ENCODE results near the gene OR51B6.
"Not testable (repeated sequence)": the region's sequence is repeated elsewhere in the genome, so short reads cannot be mapped to it uniquely, and the experiment has no call there.

OR51B6 gene

DNA sequence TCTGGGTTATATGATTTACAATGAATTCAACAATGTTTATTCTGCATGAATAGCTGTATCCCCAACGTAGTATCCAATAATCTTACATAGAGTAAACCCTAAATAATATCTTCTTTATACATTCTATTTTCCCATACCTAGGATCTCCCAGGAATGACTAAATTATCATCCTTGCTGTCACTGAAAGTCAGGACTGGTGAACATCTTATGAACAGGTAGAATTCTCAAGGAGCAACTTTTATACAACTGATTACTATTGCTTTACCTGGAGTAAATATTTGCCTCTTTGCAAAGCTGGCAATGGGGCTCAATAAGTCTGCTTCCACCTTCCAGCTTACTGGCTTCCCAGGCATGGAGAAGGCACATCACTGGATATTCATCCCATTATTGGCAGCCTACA is at the start of gene OR51B6:
OR51B6 (plus strand) TSS at position 301 of the 400 bp plus-strand sequence; CDS start at position 301, 0 bp downstream.
- no peak for DNase-seq (ENCODE audit: low read depth)

DNA sequence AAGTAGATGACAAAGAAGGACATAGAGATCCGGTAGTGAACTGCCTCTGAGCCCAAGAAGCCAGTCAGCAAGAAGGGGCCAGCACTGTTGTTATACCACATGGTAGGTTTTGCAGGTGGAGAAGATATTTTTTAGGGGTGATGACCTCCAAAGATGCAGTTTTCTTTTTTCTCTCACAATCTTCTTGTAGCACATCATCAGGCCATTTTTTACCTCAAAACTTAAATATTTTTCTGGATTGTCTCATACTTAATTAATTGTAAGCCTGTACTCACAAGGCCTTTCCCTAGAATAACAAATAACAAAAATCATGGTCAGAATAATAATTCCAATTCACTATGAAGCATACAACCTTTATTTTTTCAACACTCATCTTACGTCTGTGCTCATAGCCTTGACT is 49.5 kb upstream of the OR51B6 start, which contains the start of gene OR51B4:
OR51B4 (minus strand) TSS at position 101 of the 400 bp plus-strand sequence; CDS start at position 101, 0 bp downstream.
- no peak for DNase-seq (ENCODE audit: low read depth)

GRCh38 chr11:5303626-5304025 is 47.7 kb upstream of the OR51B6 start:
- no peak for DNase-seq (ENCODE audit: low read depth)

DNA sequence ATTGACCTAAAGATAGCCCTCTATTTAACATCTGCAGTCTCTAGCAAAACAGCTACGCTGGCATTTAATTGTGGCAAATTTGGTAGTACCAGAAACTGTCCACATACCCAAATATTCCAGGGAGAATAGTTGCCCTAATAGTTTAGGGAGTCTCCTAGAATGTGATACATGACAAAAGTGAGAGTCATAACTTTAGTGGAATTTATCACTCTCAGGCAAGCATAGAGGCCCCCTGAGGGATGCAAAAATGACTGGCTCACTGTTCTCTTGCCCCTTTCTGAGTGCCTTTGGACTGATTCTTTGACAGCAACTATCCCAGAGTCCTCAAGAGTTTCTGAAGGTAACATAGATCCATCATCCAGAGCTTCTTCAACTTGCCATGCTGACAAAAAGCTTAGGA is 47.3 kb upstream of the OR51B6 start:
- DNase-seq (ENCODE audit: low read depth): no peak

DNA sequence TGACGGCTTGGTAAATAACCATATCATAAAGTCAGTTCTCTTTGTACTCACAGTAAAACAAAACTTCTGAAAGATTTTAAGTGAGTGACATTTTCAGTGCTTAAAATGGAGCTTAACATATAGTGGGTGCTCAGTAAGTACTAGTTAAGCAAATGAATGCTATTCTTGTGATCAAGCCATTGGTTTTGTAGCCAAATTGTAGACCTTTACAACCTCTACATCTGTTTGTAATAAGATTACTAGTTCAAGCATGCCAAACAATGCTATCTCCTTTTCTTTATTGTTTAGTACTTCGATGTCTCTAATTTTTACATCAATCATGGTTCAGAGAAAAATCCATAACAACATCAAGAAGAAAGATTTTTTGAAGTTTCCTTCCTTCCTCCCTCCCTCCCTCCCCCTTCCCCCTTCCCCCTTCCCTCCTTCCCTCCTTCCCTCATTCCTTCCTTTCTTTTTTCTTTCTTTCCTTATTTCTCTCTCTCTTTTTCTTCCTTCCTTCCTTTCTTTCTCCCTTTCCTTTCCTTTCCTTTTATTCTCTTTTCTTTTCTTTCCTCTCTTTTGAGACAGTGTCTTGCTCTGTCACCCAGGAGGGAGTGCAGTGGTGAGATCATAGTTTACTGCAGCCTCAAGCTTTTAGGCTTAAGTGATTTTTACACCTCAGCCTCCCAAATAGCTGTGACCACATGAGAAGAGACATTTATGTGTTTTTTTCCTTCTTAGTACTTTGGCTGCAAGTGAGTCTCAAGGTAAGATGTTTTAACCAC is 43.9 kb upstream of the OR51B6 start:
- DNase-seq (ENCODE audit: low read depth): no peak

DNA sequence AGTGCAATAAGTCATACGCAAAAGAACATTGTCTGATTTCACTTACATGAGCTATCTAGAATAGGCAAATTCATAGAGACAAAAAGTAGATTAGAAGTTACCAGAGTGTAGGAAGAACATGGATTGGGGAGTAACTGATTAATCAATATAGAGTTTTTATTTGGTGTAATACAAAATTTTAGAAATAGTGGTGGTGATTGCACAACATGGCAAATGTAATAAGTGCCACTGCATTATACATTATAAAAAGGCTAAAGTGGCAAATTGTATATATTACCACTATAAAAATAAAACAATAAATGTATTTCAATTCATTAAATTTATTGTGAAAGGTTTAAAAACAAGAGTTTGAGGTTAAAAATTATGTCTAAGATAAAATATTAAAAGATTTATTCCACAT is 40.9 kb upstream of the OR51B6 start:
- DNase-seq (ENCODE audit: low read depth): no peak

GRCh38 chr11:5313326-5314023 is 37.8 kb upstream of the OR51B6 start:
- not testable (repeated sequence) for DNase-seq (ENCODE audit: low read depth)

- DNase-seq (ENCODE audit: low read depth): no peak
Observed at GRCh38 chr11:5317292-5317691, 34.0 kb upstream of the OR51B6 start.

DNA sequence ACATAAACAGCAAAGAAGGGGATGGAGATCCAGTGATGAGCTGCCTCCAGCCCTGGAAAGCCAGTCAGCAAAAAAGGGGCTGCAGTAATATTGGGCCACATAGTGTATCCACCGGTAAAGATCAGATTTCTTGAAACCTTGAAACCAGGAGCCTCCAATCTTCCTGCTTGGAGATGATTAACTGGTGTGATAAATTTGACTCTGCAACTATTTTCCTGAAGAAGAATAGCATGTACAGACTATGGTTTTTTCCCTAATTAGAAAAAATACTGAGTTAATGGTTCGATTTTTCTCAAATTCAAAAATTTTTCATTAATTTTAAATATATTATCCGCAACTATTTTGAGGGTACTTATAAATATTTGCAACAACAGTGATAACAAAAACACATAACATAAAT is 27.1 kb upstream of the OR51B6 start, which contains the start of gene OR51B2:
OR51B2 (minus strand) TSS at position 101 of the 400 bp plus-strand sequence; CDS start at position 101, 0 bp downstream.
- DNase-seq (ENCODE audit: low read depth): no peak

- no peak for DNase-seq (ENCODE audit: low read depth)
Observed at GRCh38 chr11:5335170-5335569, 16.1 kb upstream of the OR51B6 start.

DNA sequence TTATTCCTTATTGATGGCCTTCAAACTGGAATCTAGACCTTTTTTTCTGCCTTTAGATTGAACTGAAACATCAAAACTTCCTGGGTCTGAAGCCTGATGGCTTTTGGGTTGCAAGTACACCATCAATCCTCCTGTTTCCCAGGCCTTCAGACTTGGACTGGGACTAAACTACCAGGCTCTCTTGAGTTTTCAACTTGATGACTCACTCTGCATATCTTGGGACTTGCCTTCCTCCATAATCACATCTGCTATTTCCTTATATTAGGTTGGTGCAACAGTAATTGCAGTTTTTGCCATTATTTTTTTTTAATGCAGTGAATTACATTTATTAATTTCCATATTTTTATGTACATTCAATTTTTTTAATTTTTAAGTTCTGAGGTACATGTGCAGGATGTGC is 15.0 kb upstream of the OR51B6 start:
- no peak for DNase-seq (ENCODE audit: low read depth)

DNA sequence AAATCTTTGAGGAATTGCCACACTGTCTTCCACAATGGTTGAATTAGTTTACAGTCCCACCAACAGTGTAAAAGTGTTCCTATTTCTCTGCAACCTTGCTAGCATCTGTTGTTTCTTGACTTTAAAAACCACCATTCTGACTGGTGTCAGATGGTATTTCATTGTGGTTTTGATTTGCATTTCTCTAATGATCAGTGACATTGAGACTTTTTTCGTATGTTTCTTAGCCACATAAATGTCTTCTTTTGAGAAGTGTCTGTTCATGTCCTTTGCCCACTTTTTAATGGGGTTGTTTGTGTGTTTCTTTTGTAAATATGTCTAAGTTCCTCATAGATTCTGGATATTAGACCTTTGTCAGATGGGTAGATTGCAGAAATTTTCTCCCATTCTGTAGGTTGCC is 14.1 kb upstream of the OR51B6 start:
- DNase-seq (ENCODE audit: low read depth): not testable (repeated sequence)

GRCh38 chr11:5339771-5340322 is 11.5 kb upstream of the OR51B6 start:
- no peak for DNase-seq (ENCODE audit: low read depth)

DNA sequence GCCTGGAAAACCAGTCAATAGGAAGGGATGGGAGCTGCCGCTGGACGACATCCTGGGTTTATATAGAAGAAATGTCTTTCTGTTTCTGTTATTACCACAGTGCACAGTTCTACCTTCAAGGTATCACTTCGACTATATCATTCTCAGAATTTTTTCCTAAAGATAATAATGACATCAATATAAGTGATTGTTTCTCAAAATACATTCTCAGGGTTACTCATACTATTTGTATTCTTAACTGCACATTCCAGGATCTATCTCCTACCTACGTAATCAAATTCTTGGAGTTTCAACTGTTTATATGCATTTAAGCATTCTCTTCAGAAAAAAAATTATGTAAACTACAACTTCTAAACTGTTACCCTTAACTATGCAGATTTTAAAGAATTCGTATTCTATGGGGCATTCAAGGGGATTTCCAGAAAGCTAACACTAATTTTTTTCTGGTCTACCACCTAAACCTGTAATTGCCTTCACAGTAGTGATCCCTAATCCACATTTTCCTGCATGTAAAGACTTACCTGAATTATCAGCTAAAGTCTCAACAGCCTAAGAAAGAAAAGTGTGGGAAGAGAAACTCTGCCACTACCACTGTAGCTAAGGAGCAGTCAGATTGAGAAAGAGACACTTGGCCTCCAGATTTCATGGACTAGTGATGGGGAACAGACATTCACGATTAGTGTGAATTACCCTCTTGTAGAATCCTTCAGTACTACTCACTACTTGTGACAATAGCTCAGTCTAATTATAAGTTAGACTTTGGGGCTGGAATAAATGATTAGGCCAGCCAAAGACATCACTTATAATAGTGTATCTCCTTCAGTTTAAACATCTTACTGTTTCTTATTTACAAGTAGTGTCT is 7.6 kb upstream of the OR51B6 start, which contains the start of gene OR51B5:
OR51B5 (minus strand) TSS at position 51 of the 862 bp plus-strand sequence; CDS start at position 51, 0 bp downstream.
- no peak for DNase-seq (ENCODE audit: low read depth)

DNA sequence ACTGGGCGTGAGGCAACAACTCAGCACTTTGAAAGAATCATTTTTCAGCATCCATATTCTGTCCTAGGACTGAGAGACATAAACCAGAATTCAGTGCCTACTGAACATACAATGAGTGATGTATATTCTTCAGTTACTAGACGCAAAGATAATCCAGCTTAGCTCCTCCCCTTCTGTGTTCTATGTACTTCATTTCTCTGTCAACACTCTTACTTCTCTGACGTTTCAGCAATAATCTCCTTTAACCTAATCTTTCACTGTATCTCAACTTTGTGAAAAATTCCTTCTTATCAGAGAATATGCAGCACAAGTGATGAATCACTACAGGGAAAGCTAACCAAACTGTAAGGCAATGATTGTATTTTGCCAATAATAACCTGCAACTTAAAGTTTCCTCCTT is 5.5 kb upstream of the OR51B6 start:
- DNase-seq (ENCODE audit: low read depth): no peak

- DNase-seq (ENCODE audit: low read depth): no peak
Observed at GRCh38 chr11:5348551-5349194, 2.6 kb upstream of the OR51B6 start.

GRCh38 chr11:5349550-5349949 is 1.8 kb upstream of the OR51B6 start:
- no peak for DNase-seq (ENCODE audit: low read depth)

DNA sequence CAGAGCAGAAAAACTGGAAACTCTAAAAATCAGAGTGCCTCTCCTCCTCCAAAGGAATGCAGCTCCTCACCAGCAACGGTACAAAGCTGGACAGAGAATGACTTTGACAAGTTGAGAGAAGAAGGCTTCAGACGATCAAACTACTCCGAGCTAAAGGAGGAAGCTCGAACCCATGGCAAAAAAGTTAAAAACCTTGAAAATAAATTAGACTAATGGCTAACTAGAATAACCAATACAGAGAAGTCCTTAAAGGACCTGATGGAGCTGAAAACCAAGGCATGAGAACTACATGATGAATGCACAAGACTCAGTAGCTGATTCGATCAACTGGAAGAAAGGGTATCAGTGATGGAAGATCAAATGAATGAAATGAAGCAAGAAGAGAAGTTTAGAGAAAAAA is 4.7 kb downstream of the OR51B6 start:
- not testable (repeated sequence) for DNase-seq (ENCODE audit: low read depth)

GRCh38 chr11:5362017-5362625 is 10.8 kb downstream of the OR51B6 start:
- DNase-seq (ENCODE audit: low read depth): no peak

GRCh38 chr11:5363679-5364078 is 12.4 kb downstream of the OR51B6 start:
- DNase-seq (ENCODE audit: low read depth): no peak

GRCh38 chr11:5364214-5364613 is 12.9 kb downstream of the OR51B6 start:
- DNase-seq (ENCODE audit: low read depth): no peak

All from activated T-cell treated with anti-CD3 and anti-CD28 coated beads for 24 hours (primary cell).